Lower lobe of right lung (tissue), 2 donors: ENCODE measurements around the gene SLC38A1. TPM values are rescaled to one million over a fixed set of nuclear protein-coding genes. Genes with fewer than 3 reads are reported as not detected.

Source experiments
- ATAC-seq, 2 donors: fragments of 200-7000 bp; cut with Tn5 transposase; one replicate each; pipeline ENCODE4 v1.9.1; 2020 to 2022; ENCODE audit warnings: mild to moderate bottlenecking in 2 of 2, moderate library complexity in 2 of 2
- DNase-seq: peaks from one replicate; pipeline ENCODE4 v3.0.0-alpha.2; 2020
- H3K27ac ChIP-seq: fragments of 200-600 bp; one replicate; pipeline ENCODE4 v1.8.0; 2022
- H3K27me3 ChIP-seq: fragments of 200-600 bp; one replicate; pipeline ENCODE4 v1.8.0; 2022; ENCODE audit warnings: low read depth
- H3K36me3 ChIP-seq: fragments of 200-600 bp; one replicate; pipeline ENCODE4 v1.8.0; 2022; ENCODE audit warnings: mild to moderate bottlenecking
- H3K4me1 ChIP-seq: fragments of 200-600 bp; one replicate; pipeline ENCODE4 v1.8.0; 2022
- H3K4me3 ChIP-seq: fragments of 200-600 bp; one replicate; pipeline ENCODE4 v1.8.0; 2022; ENCODE audit warnings: mild to moderate bottlenecking
- H3K9me3 ChIP-seq: fragments of 200-600 bp; one replicate; pipeline ENCODE4 v1.8.0; 2022
- intact Hi-C: fragments of 100-400 bp; cut with DNase I; formaldehyde crosslinking; loops from one replicate; pipeline ENCODE4 v1.11.0; 2022
- total RNA-seq: library from RNA; stranded (reverse); fragmentation: NEBNext Ultra II Directional; extraction: Animal tissue kit (Norgen Biotek cat#: 25700); gene quantifications from one replicate; pipeline ENCODE4 v1.2.1, GENCODE V29; 2021
- TF ChIP-seq, protein P1 (sequence below): fragments of 200-600 bp; IDR thresholded peaks from one replicate; pipeline ENCODE4 v1.8.0; 2022; ENCODE audit warnings: antibody characterized with exemption, mild to moderate bottlenecking
- donor health status: DM: no; HTN: yes; CAD: no; lungs with severe emphysema.

SLC38A1 gene
- total RNA-seq, 1 donor from 2014 or later, result 45.8 TPM

DNA sequence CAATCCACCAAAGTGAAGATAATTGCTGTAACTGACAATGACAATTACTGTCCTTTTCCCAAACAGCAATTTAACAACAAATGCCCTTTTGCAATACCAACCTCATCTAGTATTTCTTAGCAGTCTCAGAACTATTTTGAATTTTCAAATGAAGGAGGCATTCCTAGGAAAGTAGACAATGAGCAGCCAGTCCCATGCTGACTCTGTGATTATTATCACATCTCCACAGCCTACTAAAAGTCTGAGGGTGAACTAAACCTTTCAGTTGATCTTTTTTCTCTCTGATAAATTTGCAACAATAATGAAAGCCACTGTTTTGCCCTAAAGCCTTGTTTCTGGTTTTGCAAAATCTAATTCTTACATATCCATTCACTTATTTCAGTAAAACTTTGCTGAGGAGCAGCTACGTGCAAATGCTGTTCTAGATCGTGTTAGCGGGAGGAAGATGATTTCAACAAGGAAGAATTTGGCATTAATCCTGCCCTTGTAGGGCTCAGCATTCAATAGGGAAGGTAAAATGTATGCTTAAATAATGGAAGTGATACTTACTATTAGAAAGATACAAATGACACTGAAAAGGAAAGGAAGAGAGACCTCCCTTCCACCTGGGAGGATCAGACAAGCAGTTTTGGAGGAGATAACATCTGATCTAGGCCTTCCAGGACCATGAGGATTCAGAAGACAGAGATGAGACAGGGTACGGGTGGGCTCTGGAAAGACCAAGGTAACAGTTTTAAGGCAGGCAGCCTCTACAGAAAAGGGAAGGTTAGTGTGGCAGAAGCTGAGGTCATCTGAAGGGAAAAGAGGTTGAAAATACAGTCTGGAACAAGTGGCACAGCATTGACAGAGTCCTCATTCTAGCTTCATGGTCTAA, 47.4 kb downstream of the SLC38A1 start:
- TF ChIP-seq, protein P1, sequence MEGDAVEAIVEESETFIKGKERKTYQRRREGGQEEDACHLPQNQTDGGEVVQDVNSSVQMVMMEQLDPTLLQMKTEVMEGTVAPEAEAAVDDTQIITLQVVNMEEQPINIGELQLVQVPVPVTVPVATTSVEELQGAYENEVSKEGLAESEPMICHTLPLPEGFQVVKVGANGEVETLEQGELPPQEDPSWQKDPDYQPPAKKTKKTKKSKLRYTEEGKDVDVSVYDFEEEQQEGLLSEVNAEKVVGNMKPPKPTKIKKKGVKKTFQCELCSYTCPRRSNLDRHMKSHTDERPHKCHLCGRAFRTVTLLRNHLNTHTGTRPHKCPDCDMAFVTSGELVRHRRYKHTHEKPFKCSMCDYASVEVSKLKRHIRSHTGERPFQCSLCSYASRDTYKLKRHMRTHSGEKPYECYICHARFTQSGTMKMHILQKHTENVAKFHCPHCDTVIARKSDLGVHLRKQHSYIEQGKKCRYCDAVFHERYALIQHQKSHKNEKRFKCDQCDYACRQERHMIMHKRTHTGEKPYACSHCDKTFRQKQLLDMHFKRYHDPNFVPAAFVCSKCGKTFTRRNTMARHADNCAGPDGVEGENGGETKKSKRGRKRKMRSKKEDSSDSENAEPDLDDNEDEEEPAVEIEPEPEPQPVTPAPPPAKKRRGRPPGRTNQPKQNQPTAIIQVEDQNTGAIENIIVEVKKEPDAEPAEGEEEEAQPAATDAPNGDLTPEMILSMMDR, result no peak
- no peak overlapping the region for H3K27ac ChIP-seq

DNA sequence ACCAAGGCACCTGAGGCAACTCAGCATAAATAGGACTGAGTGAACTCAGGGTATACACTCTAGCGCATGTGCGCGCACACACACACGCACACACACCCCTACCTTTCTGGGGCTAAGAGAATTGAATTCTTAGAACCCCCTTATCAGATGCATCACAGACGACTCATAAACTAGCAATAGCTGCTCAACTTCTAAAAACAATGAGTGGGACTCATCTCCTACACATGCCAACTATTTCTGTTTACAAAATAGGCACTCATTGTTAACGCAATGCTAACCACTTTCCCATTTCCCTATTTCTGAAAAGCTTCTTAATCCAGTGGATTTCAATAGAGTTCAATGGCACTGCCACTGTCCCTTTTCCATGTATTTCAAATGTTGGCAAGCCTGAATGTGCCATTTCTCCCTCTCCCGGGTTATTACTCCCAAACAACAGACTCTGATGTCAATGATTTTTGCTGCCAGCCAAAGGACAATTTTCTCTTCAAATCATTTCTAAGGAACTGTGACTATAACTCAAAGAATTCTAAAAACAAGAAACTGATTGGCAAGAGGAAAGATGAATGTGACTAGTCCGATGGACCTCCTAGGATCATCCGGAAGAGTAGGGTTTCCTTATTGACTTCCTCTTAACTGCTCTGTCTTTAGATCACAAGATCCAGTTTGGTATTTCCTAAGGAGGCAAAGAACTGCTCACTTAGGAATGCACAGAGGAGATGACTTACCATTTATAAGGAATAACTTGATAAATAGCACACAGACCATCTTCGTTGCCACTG, 48.8 kb downstream of the SLC38A1 start:
- intact Hi-C loops, result no loop called here
- Histone ChIP-seq H3K36me3 (no peaks in the 10 kb centered on the region), H3K27ac (no peak overlapping the region), H3K4me3 (no peak overlapping the region), H3K9me3 (no peaks in the 10 kb centered on the region), H3K27me3 (no peaks in the 10 kb centered on the region), H3K4me1 (peaks cover 55% of the 10 kb centered on the region)
- TF ChIP-seq, protein P1, result no peak
- ATAC-seq (peak in 1 of 2 donors; percentile 44), DNase-seq (no peak)

More for the DNA sequence above, 47.4 kb downstream of the SLC38A1 start:
- H3K4me1 ChIP-seq, result peaks cover 48% of the 10 kb centered on the region
- H3K36me3 ChIP-seq, result no peaks in the 10 kb centered on the region
- H3K4me3 ChIP-seq, result no peak overlapping the region
- intact Hi-C loops, result no loop called here
- ATAC-seq (no peak), DNase-seq (no peak)
- H3K27me3 ChIP-seq, result no peaks in the 10 kb centered on the region
- no peaks in the 10 kb centered on the region for H3K9me3 ChIP-seq

DNA sequence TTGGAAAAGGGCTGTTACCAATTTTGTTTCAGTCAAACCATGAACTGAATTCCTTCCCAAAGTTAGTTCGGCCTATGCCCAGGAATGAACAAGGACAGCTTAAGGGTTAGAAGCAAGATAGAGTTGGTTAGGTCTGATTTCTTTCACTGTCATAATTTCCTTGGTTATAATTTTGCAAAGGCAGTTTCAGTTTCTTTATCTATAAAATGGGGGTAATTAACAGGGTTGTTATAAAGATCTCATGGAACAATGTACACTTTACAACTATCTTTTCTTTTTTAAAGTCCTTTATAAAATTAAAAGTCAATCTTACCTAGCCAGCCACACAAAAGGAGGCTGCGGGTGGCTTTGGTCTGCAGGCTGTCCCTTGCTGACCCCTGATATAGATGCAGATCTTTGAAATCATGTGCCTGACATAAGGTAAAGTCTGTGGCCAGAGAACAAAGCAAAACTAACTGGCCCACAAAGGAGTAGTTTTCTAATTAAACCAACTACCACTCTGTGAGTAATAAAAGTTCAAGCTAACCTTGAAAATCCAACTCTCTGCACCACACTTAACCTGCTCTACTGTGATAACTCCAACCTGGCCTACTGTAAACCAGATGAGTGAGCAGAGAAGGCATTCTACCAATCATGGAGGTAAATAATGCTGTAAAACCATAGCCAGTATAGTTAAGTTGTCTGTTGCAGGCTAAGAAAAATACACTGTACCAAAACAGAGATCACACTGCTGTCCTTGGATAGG, 49.5 kb downstream of the SLC38A1 start:
- H3K27ac ChIP-seq, result no peak overlapping the region
- no peak for DNase-seq
- TF ChIP-seq, protein P1, result no peak
- ATAC-seq, result no peak
- no peaks in the 10 kb centered on the region for H3K36me3 ChIP-seq
- H3K9me3 ChIP-seq, result no peaks in the 10 kb centered on the region
- peaks cover 55% of the 10 kb centered on the region for H3K4me1 ChIP-seq
- H3K27me3 ChIP-seq, result no peaks in the 10 kb centered on the region
- intact Hi-C loops, result no loop called here
- H3K4me3 ChIP-seq, result no peak overlapping the region

DNA sequence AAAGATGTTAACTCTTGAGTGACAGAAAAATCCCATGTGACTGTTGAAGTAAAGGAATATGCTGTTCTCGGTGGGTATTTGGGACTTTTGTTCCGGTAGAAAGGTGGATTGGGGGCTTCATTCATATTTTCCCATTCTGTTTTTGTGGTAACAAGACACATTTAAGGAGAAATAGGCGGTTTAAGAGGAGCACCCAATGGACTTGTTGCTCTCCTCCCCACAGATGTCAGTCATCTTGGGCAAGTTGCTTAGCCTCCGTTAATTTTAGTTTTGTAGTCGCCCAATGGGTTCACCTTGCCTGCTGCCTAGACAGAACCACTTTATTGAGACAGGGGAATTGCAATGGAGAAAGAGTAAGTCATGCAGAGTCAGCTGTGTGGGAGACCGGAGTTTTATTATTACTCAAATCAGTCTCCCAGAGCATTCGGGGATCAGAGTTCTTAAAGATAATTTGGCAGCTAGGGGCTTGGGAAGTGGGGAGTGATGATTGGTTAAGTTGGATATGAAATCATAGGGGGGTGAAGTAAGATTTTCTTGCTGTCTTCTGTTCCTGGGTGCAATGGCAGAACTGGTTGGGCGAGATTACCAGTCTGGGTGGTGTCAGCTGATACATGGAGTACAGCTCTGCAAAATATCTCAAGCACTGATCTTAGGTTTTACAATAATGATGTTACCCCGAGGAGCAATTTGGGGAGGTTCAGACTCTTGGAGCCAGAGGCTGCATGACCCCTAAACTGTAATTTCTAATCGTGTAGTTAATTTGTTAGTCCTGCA, 50.3 kb downstream of the SLC38A1 start:
- intact Hi-C loops, result no loop called here
- DNase-seq, result no peak
- TF ChIP-seq, protein P1, result no peak
- no peak overlapping the region for H3K4me3 ChIP-seq
- no peak overlapping the region for H3K27ac ChIP-seq
- no peaks in the 10 kb centered on the region for H3K36me3 ChIP-seq
- no peak for ATAC-seq
- H3K4me1 ChIP-seq, result peaks cover 49% of the 10 kb centered on the region
- H3K9me3 ChIP-seq, result no peaks in the 10 kb centered on the region
- no peaks in the 10 kb centered on the region for H3K27me3 ChIP-seq
